ENCODE data around the gene KCNK17. TPM values are rescaled to one million over a fixed set of nuclear protein-coding genes. Genes with fewer than 3 reads are reported as not detected.

Gene KCNK17
- total RNA-seq, 1 experiment from 2014 or later: not detected

GRCh38 chr6:39338397-39338796 is 24.2 kb upstream of the KCNK17 start:
- DNase-seq (ENCODE audit: low read depth): peak; percentile 29

- DNase-seq (ENCODE audit: low read depth): peak; percentile 13
These were observed 21.7 kb upstream of the KCNK17 start for GRCh38 chr6:39335780-39336545.

GRCh38 chr6:39333644-39334438 is 19.6 kb upstream of the KCNK17 start:
- no peak for DNase-seq (ENCODE audit: low read depth)

GRCh38 chr6:39330476-39330875 is 16.3 kb upstream of the KCNK17 start:
- no peak for DNase-seq (ENCODE audit: low read depth)

- DNase-seq (ENCODE audit: low read depth): no peak
These were observed 15.8 kb upstream of the KCNK17 start for GRCh38 chr6:39330057-39330456.

- DNase-seq (ENCODE audit: low read depth): no peak
These were observed 13.8 kb upstream of the KCNK17 start for GRCh38 chr6:39328066-39328465.

GRCh38 chr6:39327507-39327906 is 13.3 kb upstream of the KCNK17 start:
- DNase-seq (ENCODE audit: low read depth): no peak

- DNase-seq (ENCODE audit: low read depth): no peak
These were observed 8.2 kb upstream of the KCNK17 start, which contains the start of gene KCNK16 for GRCh38 chr6:39322306-39322850. KCNK16 (minus strand) TSS chr6:39322702; CDS start chr6:39322540, 162 bp downstream.

- DNase-seq (ENCODE audit: low read depth): no peak
These were observed 7.5 kb upstream of the KCNK17 start for GRCh38 chr6:39321761-39322160.

GRCh38 chr6:39320363-39320984 is 6.3 kb upstream of the KCNK17 start:
- DNase-seq (ENCODE audit: low read depth): no peak

GRCh38 chr6:39319621-39320362 is 5.6 kb upstream of the KCNK17 start:
- DNase-seq (ENCODE audit: low read depth): no peak

- DNase-seq (ENCODE audit: low read depth): no peak
These were observed 3.0 kb upstream of the KCNK17 start for GRCh38 chr6:39317256-39317655.

GRCh38 chr6:39313526-39314272 is 520 bp downstream of the KCNK17 start:
- no peak for DNase-seq (ENCODE audit: low read depth)

GRCh38 chr6:39312912-39313525 is 1.2 kb downstream of the KCNK17 start:
- DNase-seq (ENCODE audit: low read depth): no peak

GRCh38 chr6:39310542-39310941 is 3.7 kb downstream of the KCNK17 start:
- no peak for DNase-seq (ENCODE audit: low read depth)

- DNase-seq (ENCODE audit: low read depth): peak; percentile 35
These were observed 4.2 kb downstream of the KCNK17 start for GRCh38 chr6:39309942-39310531.

- no peak for DNase-seq (ENCODE audit: low read depth)
These were observed 6.8 kb downstream of the KCNK17 start for GRCh38 chr6:39307462-39307861.

- no peak for DNase-seq (ENCODE audit: low read depth)
These were observed 9.3 kb downstream of the KCNK17 start for GRCh38 chr6:39304951-39305350.

- no peak for DNase-seq (ENCODE audit: low read depth)
These were observed 10.6 kb downstream of the KCNK17 start for GRCh38 chr6:39303425-39304153.

Data from LHCN-M2 (cell line).